NK-92 treated with Interleukin-12 subunit alpha and Interleukin-12 subunit beta, amount 100 ng/mL, for 24 hours (cell line): Measurements from ENCODE around the gene CARS1.
"Not testable (repeated sequence)": the region's sequence is repeated elsewhere in the genome, so short reads cannot be mapped to it uniquely, and the experiment has no call there.

Experiments
- DNase-seq: peaks from one replicate; lab custom pipeline; 2025; lab: John Stamatoyannopoulos, UW

The CARS1 gene

DNA sequence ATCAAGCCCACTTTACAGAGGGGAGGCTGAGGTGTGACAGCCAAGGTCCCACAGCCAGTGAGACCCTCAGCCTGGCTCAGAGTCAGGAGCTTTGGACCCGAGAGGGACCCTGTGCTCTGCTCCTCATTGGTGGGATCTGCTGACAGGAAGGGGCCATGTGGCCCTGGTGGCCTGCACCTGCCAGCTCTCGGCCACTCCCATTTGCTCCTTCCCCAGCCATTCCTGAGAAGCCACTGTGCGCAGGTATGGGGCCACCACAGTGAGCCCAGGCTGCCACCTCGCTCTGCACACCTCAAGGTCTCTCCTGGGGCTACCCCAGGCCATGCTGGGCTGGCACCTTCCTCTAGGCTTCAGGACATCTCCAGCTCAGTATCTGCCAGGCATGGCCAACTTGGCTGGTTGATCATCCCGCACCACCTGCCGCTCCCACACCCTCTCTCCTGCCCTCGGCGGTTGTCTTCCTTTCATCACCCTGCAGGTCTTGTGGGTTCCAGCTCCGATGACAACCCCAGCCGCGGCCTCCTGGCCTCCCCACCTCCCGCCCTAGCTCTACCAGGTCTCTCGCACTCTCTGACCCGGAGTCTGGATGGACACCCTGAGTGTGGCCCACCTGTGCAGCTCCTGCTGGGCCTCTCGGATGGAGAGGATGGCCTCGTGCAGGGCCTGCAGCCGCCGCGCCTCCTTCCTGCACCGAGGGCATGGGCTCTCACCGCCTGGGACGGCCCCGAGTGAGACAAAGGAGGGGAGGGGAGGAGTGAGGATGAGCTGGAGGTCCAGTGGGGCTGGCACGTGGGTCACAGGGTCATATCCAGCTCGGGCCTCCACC is 32.2 kb upstream of the CARS1 start:
- no peak for DNase-seq

DNA sequence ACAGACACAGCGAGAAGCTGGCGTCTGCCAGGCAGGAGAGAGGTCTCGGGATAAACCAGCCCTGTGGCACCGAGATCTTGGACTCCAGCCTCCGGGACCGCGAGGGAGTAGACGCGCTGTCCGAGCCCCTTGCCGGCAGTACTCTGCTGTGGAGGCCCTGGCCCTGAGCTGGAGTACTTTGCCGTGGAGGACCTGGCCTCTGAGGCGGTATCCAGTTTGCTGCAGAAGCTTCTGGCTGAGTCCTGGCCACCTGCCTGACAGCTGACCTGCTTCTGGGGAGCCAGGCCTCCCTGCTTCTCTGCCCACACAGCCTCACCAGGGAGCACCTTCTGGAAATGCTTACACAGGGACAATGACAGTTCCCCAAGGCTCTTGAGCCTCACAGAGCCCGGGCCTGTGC is 31.6 kb upstream of the CARS1 start:
- no peak for DNase-seq

DNA sequence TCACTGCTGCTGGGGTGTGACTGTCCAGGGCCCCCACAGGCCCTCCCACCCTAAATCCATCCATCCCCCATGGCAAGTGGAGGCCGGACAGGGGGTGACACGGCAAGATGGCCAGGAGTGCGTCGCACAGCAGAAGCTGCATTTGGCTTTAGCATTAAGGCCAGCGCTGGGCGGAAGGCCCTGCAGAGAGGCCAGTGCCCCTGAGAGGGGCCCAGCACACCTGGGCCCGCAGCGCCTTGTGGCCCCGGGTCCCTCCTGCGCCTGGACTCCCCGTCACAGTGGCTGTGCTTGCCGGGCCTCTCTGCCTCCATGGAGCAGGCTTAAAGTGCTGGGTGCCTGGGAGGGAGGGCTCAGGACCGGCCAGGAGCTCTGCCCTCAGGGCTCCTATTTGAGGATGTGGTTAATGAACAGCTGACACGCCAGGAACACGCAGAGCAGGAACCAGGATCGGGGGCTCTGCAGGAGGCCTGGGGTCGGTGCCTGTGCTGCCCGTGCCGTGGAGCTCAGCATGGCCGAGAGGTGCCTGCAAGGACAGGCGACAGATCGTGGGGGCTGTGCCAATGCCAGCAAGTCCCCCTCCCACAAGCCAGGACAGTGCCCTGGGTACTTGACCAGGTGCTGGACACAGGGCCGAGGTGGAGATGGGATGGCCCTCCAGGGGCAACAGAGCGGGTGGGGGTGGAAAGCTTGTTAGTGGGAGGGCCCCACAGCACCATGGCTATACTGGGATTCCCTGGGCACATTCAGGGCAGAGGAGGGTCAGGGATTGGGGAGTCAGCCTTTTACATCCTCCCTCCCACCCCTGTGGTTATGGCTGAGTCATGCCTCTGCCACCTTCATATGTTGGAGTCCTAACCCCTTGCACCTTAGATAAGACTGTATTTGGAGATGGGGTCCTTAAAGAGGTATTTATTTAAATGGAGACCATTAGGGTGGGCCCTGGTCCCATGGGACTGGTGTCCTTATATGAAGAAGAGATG is 30.9 kb upstream of the CARS1 start:
- no peak for DNase-seq

DNA sequence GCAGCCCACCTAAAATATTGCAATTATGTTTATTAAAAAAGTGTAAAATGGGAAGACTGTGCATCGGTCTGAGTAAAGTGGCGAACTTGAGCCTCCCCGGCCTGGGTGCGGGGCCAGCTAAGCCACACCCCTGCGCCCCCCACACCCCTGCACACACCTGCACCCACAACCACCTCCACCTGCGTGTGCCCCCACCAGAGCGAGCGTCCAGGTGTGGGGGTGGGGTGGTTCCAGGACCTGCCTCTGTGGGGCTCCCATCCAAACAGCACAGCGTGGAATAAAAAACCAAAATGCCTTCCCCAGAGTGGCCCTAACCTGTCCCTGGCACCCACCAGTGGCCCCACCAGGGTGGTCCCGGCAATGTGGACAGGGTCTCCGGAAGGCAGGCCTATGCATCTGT is 30.1 kb upstream of the CARS1 start:
- no peak for DNase-seq

DNA sequence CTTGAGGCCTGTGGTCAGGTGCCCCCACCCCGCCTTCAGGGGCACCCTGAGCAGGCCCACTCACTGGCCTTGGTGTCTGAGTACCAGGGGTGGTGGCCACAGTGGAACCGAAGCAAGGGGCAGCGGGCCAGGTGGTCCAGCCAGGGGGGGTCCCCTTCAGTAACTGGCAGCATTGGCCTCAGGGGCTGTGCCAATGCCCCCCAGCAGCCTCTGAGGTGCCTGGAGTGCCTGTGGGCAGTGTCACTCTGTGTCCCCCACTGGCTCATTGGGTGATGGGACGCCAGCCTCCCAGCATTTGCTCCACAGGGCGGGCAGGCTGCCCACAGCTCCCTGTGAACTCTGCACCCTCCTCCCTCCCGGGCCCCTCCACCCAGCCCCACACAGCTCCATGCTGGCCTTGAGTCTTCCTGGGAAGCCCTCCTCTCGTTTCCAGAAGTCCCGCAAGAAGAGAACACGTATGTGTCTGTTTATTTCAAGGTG is 29.5 kb upstream of the CARS1 start:
- DNase-seq, result no peak

DNA sequence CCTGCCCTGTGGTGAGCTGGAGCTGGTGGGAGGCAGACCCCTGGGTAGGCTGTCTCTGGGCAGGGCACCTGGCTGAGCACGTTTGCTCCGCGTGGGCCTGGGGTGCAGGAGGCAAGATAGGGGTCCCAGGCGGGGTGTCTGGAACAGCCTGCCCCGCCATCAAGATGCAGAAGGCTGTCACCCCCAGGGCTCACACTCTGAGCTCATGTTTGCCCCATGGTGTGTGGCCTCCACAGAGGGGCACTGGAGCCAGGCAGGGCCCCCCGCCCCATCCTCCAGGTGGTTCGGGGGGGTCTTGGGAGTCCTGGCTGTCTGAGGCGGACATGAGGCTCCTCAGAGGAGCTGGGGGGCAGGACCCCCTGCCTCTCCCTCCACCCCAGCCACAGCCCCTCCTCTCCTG is 28.9 kb upstream of the CARS1 start:
- DNase-seq, result no peak

DNA sequence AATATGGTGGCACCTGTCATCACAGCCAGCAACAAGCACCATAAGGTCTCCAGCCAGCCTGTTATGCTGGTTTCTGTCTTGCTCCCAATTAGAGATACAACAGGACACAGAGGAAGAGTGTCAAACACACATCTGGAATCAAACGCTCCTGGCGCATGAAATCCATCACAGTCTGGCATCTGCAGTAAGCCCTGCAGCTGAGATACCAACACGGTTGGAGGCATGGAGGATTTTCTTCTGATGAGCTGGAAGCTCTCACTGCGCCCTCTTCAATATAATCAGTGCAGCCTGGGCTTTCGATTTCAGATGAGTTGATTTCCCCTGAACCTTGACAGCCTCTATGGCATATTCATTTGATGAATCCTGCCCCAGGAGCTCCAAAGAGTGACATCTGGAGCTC is 27.8 kb upstream of the CARS1 start:
- no peak for DNase-seq

DNA sequence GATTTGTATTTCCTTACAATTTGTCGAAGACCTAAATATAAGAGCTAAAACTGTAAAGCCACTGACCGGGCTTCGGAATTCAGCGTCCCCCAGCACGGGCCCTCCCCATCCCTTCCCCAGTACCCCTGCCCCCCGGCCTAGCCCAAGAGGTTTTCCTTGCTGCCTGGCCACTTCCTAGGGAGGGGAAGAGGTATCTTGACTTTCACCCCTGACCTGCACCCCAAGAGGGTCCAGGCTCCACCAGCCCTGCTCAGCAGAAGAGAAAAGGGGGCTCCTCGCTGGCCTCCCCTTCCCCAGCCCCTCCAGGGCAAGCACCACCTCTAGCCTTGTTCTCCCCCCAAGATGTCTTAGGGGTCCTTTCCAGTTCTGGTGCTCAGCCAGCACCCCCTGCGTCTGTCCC is 26.1 kb upstream of the CARS1 start:
- DNase-seq, result no peak

DNA sequence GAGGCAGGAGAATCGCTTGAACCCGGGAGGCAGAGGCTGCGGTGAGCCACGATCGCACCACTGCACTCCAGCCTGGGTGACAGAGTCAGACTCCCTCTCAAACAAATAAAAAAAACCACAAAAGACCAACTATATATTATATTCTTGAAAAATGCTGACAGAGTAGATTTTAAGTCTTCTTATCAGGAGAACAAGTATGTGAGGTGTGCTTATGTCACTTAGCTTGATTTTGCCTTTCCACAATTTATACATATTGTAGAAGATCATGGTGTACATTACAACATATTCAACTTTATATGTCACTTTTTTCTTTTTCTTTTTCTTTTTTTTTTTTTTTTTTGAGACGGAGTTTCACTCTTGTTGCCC is 24.1 kb upstream of the CARS1 start:
- DNase-seq, result no peak

DNA sequence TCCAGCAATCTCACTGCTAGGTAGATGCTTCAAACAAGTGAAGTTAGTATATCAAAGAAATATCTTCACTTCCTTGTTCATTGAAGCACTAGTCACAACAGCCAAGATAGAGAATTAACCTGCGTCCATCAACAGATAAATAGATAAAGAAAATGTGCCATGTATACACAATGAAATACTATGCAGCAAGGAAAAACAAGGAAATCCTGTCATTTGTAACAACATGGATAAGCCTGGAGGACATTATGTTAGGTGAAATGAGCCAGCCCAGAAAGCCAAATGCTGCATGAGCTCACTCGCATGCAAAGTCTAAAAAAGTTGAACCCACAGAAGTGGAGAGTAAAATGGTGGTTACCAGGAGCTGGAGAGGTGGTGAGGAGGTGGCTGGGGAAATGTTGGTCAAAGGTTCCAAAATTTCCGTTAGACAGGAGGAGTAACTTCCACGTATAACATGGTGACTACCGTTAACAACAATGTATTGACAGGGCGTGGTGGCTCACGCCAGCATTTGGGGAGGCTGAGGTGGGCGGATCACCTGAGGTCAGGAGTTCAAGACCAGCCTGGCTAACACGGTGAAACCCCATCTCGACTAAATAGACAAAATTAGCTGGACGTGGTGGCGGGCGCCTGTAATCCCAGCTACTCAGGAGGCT is 23.6 kb upstream of the CARS1 start:
- no peak for DNase-seq

DNA sequence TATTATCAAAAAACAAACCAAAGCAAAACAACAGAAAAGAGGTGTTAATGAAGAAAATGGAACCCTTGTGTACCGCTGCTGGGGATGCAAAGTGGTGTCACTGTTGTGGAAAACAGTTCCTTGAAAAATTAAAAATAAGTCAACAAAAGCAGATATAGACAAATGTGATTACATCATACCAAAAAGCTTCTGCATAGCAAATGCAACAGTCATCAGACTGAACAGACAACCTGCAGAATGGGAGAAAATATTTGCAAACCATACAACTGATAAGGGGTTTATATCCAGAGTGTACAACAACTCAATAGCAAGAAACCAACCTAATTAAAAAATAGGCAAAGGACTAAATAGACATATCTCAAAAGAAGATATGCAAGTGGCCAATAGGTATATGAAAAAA is 22.9 kb upstream of the CARS1 start:
- DNase-seq, result no peak

DNA sequence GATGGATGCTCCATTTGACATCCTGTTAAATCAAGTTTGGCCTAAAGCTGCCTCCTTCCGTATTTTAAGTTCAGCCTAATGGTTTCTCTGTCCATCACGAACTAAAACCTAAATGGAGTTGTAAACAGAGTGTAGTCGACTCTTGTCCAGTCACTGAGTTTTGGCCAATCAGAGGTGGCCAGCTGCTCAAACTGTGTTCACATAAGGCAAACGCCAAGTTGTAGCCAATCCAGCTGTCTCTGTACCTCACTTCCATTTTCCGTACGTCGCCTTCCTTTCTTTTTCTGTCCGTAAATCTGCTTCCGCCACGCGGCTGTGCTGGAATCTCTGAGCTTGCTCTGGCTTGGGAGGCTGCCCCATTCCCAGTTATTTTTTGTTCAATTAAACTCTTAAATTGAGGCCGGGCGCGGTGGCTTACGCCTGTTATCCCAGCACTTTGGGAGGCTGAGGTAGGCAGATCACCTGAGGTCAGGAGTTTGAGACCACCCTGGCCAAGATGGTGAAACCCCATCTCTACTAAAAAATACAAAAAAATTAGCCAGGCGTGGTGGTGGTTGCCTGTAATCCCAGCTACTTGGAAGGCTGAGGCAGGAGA is 20.7 kb upstream of the CARS1 start:
- no peak for DNase-seq

DNA sequence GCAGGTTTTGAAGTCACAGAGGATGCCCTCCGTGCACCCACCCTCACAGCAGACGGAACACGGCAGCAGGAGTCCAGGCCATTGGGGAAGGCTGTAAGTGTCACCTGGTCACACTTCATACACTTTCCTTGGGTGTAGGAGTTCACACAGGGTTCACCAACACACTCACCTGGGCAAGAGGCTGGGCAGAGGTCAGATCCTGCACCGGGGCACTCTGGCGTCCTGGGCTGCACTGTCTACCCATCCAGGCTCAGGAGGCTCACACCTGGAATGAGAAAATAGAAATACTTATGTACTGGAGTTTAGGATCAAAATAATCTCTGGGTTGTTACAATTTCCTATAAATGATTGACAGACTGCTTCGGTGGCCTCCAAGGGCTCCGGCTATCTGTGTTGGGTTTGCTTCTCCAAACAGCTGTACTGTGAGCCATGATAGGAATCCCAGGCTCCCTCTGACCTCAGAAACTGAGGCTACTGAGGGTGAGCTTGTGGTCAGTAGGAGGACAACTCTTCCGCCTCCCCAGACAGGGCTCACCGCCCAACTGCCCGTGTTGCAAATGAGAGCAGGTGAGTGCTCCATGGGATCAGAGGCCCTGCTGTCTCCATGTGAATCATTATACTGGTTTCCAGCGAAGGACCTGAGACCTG is 20.1 kb upstream of the CARS1 start:
- no peak for DNase-seq

DNA sequence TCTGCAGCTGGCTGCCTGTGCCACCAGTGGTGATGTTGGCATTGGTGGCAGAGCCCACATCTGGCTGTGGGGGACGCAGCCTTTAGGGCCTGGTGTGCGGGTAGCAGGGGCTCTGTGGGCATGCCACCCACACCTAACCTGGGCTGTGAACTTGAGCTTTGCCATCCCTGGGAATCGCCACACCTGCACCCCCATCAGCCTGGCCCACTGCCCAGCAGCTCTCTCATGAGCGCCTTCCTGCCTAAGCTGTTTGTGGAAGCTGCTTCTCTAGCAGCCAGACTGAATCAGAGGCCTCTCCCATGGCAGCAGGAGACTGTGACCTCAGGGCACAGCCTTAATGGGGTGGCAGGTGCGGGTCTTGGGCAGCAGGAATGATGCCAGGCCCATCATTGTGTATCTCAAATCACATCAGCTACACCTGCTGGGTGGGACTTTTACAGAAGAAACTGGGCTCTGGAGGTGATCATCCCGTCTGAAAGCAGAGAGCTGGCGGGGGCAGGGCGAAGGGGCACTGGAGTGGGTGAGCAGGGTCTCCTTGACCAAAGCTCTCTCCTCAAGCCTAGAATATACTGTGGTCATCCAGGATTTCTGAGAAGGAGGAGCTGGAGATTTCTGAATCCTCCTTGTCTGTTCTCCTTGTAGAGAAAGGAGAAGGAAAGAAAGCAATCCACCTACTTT is 17.8 kb upstream of the CARS1 start:
- no peak for DNase-seq

DNA sequence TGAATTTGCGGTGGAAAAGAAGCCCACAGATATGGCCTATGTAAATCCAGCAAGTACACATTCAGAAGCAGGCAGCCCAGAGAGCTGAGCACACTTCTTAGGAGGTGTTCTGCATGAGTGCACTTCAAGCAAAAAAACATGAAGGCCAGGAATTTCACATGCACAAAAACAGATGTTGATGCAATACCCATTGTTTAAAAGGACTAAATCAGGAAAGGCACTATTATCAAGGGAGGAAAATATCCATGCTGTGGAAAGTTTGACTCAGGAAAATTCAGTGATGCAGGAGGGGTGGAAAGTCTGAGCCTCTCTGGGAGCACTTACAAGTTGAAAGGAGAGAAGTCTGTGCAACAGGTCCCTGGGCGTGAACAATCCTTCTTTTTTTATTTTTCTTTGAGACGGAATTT is 15.8 kb upstream of the CARS1 start:
- DNase-seq, result no peak

DNA sequence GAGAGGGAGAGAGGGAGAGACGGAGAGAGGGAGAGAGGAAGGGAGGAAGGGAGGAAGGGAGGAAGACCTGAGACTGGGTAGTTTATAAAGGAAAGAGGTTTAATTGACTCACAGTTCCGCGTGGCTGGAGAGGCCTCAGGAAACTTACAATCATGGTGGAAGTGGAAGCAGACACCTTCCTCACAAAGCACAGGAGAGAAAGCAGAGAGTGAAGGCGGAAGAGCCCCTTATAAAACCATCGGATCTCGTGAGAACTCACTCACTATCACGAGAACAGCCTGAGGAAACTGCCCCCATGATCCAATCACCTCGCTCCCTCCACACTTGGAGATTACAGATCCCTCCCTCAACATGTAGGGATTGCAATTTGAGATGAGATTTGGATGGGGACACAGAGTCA is 12.2 kb upstream of the CARS1 start:
- DNase-seq, result no peak

DNA sequence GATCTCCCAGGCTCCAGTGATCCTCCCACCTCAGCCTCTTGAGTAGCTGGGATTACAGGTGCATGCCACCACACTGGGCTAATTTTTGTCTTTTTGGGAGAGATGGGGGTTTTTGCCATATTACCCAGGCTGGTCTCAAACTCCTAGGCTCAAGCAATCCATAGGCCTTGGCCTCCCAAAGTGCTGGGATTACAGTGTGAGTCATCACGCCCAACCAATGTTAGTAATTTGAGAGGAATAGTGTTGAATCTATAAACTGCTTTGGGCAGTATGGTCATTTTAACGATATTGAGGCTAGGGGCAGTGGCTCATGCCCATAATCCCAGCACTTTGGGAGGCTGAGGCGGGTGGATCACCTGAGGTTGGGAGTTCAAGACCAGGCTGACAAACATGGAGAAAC is 9.1 kb upstream of the CARS1 start:
- DNase-seq, result not testable (repeated sequence)

DNA sequence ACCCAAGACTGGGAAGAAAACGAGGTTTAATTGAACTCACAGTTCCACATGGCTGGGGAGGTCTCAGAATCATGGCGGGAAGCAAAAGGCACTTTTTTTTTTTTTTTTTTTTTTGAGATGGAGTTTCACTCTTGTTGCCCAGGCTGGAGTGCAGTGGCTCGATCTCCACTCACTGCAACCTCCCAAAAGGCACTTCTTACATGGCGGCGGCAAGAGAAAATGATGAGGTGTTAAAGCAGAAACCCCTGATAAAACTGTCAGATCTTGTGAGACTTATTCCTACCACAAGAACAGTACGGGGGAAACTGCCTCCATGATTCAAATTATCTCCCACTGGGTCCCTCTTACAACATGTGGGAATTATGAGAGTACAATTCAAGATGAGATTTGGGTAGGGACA is 7.5 kb upstream of the CARS1 start:
- not testable (repeated sequence) for DNase-seq

DNA sequence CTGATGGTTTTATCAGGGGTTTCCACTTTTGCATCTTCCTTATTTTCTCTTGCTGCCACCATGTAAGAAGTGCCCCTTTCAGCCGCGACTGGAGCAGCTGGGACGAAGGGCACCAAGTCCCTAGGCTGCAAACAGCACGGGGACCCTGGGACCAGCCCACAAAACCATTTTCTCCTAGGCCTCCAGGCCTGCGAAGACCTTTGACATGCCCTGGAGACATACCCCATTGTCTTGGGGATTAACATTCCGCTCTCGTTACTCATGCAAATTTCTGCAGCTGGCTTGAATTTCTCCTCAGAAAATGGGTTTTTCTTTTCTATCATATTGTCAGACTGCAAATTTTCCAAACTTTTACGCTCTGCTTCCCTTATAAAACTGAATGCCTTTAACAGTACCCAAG is 6.7 kb upstream of the CARS1 start:
- DNase-seq, result not testable (repeated sequence)

DNA sequence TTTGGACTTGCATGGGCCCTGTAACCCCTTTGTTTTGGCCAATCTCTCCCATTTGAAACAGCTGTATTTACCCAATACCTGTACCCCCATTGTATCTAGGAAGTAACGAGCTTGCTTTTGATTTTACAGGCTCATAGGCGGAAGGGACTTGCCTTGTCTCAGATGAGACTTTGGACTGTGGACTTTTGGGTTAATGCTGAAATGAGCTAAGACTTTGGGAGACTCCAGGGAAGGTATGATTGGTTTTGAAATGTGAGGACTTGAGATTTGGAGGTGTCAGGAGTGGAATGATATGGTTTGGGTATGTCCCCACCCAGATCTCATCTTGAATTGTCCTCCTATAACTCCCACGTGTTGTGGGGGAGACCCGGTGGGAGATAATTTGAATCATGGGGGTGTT is 6.2 kb upstream of the CARS1 start:
- not testable (repeated sequence) for DNase-seq

DNA sequence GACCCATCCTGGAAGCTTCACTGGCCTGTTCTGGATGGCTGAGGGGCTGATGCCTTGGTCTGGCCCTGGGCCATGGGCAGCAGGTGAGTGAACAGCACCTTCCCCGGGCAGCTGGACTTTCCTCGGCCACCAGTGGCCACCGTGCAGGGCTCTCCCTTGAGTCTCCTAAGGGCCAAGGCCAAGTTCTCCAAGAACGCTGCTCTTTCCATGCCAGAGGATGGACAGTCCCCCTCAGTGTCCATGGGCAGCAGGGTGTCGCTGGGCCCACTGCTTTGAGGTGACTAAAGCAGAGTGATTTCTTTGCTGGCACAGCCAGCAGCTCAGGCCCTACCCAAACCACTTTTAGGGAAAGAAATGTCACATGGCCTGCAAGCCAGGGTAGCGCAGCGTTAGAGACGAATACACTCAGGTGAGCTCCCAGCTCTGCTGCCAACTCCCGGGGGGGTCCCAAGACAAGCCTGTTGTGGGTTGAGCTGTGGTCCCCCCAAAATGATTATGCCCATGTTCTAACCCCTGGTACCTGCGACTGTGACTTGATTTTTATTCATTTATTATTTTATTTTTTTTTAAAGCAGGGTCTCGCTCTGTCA is 3.3 kb upstream of the CARS1 start:
- DNase-seq, result no peak
